Stimulated activated CD4-positive, alpha-beta T cell treated with anti-CD3 and anti-CD28 coated beads, TNF-alpha, amount 100 ng/mL, for 48 hours (primary cell): ENCODE measurements around the gene SLC22A15.

Experiments used
- DNase-seq, 3 donors: peaks; one replicate each; pipeline ENCODE4 v3.0.0-alpha.2; 2020; ENCODE audit warnings: low read depth in 3 of 3

SLC22A15 gene

DNA sequence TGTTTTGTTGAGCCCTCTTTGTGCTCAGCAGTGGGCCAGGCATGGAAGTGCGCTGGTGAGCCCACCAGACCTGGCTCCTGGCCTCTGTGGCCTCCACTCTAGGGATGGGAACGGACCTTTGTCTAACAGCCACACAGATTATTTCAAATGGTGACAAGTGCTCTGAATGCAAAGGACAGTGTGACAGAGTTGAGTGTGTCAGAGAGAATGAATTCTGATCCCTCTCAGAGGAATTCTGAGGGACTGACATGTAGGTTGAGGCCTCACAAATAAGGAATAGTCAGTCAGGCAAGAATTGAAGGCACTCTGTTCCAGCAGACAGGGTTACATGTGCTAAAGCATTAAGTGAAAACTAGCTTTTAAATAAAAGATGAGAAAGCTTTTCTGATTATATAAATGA, 123.6 kb downstream of the SLC22A15 start:
- no peak for DNase-seq

DNA sequence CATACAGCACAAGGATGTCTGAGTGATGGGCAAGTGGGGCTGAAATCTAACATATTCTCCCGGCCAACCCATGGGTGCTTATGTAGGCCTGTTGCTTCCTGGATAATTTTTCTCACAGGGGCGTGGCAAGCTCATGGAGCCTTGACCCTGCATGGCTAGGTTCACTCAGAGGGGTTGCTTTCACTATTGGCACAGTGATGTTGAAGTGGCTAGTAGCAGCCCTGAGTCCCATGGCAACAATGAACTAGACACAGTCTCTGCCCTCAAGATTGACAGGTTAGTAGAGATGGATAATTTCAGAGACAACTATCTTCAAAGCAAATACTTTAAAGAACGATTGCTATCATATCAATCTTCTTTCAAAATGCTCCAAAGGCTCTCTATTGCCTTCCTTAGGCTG, 128.4 kb downstream of the SLC22A15 start:
- no peak for DNase-seq

DNA sequence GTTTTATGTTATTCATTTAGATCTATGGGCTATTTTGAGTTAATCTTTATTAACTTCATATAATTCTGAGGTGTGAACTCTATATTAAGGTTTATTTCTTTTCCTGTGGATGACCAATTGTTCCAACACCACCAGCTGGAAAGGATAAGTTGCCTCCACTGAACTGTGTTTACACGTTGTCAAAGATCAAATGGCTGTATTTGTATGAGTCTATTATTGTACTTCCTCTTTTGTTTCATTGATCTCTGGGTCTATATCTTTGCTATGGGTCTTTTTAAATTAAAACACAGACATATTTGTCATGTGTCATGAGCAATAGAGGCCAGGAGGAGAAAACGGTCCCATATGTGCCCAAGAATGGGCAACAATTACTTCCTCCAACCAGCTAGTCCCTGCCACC, 129.7 kb downstream of the SLC22A15 start:
- DNase-seq = no peak

DNA sequence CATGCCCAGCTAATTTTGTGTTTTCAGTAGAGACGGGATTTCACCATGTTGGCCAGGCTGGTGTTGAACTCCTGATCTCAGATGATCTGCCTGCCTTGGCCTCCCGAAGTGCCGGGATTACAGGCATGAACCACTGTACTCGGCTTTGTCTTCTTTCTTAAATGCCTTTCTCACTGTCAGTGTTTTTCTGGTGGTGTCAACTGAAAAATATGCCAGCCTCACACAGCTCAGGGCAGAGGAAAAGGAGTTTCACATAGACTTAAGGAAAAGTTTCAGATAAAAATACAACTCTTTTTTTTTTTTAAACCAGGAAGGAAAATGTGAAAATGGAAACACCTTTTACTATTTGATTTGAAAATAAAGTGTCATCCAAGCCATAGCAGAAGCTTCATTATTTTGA, 130.3 kb downstream of the SLC22A15 start:
- DNase-seq = no peak

DNA sequence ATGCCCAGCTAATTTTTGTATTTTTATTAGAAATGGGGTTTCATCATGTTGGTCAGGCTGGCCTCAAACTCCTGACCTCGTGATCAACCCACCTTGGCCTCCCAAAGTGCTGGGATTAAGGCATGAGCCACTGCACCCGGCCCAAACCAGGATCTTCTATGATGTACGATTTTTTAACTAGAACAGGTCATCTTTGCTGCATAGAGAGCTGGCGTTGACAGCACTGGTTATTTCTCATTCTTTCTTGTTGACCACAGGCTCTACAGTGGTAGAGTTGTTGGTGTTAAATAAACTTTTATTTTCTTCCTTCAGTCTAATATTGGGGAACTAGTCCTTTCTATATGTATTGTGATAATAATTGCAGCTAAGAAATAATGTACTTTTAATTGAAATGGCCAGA, 131.1 kb downstream of the SLC22A15 start:
- no peak for DNase-seq

DNA sequence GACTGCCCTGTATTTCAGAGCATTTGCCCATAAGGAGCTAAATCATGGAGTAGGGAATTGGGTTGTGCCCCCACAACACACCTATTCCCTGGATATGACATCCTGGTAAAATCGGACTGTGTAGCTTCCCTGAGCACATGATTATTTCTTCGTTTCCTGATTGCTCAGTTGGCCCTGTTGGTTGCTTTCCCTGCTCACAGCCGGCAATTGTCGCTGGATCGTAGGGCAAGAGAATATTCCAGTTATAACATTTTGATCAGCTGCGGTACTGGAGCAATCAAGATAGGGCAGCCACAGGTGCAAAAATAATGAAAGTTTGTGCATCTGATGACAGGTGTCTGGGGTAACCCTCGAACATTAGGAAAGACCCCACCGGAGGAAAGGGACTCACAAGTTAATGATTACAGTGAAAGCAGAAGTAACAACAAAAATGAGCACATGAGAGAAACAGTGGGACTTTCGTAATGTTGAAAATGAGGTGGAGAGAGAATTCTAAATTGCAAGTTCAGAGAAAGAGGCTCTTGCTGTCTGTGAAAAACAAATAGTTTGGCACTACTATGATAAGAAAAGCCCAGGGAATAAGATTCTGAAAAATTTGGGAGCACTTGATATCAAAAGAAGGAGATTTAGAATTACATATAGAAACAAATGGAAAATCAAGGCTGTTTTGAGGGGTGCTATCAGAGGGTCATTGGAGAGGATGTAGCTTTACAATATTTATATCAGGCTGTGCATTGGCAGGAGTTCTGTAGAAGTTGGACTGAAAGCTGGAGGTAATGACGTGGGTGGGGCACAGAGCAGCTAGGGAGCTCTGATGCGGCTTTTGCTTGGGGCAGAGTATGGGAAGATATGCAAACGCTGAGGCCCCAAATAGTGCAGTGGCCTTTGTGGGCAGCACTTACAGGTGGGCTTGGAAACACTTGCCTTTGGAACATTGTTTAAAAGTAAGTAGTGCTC, 134.5 kb downstream of the SLC22A15 start, which contains the start of gene MAB21L3:
Gene MAB21L3, plus strand, starts transcription at position 833 of the 957 bp plus-strand sequence. CDS start 1,217 bp downstream, outside the sequence.
- DNase-seq = no peak

DNA sequence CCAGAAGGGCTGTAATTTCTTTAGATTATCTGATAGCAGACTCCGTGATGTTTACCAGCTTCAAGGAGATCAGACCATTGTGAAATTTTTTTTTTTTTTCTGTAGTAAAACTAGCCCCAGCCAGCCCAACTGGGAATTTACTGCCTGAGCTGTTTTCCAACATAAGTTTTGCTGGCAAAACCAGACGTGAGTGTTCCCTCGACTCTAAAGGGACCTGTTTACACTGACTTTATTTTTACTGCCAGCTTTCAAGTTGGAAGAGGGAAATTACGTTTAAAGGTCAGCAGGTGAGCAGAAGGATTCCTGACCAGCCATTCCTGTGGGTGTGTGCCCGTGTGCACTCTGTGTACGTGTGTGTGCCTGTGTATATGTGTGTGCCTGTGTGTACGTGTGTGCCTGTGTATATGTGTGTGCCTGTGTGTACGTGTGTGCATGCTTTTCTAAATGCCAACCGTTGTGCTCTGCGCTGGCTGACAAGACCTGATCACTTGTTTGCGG, 135.3 kb downstream of the SLC22A15 start:
- DNase-seq = no peak

DNA sequence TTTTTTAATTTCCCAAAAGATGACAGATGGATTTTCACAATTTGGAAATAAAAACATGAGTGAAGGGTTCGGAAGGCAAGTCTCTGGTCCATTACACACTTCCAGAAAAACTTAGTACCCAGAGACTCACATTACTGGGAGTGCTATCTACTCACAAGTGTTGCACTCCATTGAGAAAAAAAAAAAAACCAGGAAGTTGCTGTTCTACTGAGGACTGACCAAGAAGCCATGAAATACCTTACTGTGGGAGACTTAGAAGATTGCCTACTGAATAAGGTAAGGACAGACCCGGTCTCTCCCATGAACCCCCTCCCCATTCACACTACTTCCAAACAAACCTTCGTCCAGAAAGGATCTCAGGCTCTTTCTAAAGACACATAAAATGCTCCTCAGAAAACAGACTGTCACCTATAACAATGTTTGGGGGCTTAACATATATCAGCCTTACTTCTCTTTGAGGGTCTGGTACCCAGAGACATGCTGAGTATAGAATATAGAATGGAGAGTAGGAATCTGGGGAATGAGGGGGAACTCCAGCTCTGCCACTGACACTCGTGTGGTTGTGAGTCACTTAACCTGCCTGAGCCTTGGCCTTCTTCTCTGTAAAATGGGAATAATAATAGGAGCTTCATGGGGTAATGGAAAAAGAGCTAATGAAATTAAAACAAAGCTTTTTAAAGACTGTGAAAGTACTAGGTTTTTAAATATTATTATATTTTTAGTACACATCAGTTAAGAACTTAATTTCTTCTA, 136.3 kb downstream of the SLC22A15 start:
- no peak for DNase-seq

DNA sequence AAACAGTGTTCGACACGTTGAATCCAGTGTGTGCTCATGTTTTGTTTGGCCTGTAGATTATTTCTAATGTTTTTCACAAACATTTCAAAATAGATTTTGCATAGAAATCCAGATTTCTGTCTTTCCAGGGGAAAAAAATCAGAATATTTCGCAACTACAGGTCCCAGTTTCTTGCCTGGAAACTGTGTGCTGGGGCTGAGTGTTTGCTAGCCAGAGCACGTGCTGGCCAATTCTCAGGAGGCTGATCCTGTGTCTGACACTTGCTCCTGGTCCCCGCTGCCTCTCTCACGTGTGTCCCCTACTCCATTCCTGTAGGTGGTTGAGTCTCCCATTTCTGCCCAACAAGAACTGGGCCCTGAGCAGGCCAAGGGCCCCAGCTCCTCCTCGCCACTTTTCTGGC, 137.3 kb downstream of the SLC22A15 start:
- no peak for DNase-seq

DNA sequence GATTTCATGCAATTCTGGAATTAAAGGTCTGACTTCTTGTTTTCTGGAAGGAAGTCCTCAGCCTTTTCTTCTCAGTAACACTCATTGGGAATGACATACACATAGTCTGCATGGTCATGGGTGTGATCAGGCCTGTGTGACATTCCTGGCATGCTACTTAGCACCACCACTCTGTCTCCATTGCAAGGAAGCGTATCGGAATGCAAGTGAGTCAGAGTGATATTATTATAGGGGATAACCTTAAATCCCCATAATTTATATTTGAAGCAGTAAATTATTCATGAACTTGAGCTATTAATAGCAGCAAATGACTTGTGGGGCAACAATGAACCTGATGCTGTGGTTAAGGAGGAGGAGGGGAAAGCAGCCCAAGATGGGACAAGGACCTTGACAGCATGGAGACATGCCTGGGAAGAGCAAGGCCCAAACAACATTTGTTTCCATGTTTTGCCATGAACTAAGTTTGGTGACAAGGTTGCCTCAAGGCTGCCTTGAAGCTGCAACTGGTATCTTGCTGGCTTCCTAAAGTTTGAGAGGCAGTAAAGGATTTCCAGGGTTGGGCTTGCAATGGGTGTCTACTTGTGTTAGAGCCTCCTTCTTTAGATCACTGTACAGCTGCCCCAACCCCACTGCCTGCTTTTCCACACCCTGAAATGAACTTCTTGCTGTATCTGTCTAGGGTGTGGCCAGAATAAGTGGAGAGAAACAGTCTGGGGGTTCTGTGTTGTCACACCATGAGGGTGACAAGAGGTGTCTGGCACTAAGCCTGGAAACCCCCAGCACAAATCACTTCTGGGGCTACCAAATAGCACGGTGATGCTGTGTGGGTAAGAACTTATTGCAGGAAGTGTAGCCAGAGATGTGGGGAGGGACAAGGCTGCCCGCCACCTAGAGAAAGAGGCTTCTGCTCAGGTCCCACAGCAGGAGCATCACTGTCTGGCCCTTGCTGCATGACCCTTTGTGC, 139.4 kb downstream of the SLC22A15 start:
- no peak for DNase-seq

DNA sequence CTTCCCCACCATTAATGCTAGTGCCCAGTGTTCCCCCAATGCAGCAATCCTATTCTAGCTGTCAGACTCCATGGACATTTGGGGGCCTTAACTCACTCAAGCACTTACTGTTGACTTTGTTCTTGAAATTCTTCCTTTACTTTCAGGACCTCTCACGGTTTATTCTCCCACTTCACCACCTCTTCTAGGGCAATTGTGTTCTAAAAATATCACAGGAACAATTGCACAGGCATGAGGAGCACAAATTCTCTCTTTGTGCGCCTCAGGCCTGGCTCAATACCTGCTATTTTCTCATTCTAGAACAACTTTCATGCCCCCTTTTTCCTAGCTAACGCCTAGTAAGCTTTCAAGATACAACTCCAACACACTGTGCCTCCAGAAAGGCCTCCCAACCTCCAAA, 142.2 kb downstream of the SLC22A15 start:
- no peak for DNase-seq
